HG03575 (cell line): ENCODE data around the gene XRCC4.
"Not testable (repeated sequence)": the region's sequence is repeated elsewhere in the genome, so short reads cannot be mapped to it uniquely, and the experiment has no call there.

Source experiments
- ATAC-seq: cut with Tn5 transposase; IDR thresholded peaks from one replicate; pipeline ENCODE4 v1.9.1; 2021; ENCODE audit not compliant: unreplicated experiment, insufficient number of reproducible peaks, low FRiP score; ENCODE audit errors: extremely low read depth

The XRCC4 gene

DNA sequence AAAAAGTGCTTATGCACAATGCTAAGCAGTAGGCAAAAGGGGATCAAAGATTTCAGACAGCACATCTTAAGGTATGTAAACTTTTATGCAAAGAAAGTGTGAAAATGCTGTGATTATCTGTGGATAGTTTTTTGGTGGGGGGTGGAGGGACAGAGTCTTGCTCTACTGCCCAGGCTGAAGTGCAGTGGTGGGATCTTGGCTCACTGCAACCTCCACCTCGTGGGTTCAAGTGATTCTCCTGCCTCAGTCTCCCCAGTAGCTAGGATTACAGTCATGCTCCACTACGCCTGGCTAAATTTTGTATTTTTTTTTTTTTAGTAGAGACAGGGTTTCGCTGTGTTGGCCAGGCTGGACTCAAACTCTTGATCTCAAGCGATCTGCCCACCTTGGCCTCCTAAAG, 10.0 kb upstream of the XRCC4 start:
- ATAC-seq = not testable (repeated sequence)

DNA sequence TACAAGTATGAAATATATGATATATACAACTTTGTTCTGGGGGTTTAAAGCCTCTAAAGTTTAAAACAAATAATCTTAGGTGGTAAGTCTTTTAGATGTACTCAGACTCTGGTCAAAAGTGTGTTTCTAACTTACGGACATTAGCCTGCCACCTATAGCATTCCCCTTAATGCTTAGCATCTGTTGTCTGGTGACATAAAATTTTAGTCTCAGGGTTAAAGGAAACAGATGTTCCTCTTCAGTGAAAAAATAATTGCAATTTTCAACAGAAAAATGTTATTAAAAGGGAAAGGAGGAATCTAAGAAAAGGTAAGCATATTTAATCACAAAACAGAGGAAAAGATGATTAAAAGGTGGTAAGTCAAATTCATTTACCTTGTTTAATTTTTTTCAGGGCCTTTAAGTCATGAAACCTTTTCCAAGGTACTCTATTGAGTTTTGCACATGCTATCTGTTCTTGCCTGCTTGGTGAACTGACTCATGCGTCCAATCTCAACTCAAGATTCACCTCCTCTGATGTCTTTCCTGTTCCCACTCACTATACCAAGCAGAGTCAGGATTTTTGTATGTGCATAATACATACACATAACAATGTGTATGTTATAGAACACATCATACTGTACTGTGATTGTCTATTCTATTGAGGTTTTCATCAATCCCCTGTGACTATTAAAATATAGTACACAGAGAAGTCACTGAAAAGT, 8.1 kb upstream of the XRCC4 start:
- no peak for ATAC-seq

DNA sequence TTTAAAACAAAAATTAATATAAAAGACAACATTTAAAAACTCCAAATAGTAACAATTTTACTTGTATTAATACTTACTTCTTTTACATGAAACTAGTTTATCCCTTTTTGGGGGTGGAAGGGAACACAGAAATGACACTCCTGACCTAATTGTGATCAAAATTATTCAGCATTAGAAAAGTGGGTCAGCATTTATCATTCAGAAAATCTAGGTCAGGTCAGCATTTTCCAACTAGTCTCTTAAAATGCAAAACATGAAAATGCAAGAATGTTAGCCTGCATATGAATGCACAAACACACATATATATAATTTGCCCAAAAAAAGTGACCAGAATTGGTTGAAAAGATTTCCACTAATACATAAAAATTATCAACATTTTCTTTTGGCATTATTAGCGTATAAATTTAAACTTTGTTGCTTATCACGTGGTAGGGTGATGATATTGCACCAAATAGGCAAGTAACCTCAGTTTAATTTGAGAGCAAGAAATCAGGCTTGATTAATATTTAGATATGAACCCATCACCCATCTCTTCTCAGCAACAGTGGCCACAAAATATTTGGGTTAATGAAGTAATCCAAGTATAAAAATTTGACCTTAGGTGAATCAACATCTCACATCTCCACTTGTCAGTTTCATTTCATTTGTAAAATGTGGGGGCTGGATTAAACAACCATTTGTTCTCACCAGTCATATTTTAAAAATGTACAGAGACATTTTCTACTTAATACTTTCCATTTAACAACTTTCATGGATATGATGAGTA, 5.9 kb upstream of the XRCC4 start:
- no peak for ATAC-seq

DNA sequence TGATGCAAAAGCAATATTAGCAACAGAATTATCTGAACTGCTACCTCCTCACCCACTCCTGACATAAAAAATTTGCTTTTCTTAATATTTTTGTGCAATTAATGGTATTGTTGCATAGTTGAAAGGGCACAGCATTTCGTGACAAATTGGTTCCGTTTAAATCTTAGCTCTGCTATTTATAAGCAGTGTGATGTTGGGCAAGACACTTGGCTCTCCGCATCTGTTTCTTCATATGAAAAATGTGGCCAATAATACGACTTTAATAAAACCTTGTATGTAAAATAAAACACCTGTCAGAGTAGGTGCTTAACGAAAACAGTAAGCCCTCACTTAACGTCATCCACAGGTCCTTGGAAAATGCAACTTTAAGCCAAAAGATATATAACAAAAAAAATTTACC, 4.4 kb upstream of the XRCC4 start:
- no peak for ATAC-seq

DNA sequence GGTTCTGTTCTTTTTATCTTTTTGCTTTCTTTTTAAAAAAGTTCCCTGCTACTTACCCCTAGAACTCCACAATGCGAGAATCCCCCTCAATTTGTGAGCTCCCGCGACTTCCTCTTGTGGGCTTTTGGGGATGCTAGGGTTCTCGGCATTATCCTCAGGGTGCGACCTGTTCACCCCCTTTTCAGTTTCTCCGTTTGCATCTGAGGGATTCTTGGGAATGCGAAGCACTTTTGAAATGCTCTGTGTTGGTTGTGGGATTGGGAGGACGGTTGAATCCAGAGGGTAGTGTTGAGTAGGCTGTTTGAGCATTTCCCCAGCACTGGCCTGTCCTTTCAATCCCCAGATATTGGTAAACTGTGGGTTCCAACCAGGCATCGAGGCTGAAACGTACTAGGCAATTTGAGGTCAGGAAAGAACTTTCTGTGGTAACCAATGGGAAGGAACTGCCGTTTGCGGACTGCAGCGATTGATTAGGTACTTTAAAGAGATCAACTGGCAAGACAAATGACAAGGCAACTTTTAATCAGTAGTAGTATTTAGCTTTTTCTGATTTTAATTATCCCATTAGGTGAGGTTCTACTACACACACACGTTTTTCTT, 415 bp downstream of the XRCC4 start:
- ATAC-seq = no peak

DNA sequence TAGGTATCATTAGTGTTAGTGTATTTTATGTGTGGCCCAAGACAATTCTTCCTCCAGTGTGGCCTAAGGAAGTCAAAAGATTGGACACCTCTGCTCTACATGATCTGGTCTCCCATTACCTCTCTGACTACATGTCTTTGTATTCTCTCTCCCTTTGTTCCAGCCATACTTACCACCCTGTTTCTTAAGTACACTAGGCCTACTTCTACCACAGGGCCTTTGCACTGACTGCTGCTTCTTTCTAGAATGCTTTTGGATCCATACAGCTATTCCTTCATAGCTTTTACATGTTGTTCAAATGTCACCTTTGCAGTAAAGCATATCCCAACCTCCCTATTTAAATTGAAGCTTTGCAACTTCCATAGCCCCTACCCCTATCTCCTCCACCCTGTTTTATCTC, 5.4 kb downstream of the XRCC4 start:
- ATAC-seq = no peak

DNA sequence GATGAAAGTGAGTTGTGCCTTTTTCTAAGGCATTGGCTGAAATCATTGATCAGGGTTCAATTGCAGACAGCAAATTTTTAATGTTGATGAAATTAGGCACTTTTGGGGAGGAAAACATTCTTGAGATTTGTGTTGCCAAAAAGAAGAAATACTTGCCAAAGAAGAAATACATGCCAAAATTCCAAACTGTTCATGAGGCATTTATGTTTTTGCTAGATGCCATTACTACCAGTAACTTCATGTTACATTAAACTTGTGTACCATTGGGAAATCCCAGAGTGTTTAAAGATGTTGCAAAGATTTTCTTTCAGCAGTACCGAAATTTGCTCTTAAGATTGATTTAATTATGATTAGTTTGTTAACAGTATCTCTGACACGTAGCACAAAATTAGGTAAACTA, 7.0 kb downstream of the XRCC4 start:
- ATAC-seq = no peak

DNA sequence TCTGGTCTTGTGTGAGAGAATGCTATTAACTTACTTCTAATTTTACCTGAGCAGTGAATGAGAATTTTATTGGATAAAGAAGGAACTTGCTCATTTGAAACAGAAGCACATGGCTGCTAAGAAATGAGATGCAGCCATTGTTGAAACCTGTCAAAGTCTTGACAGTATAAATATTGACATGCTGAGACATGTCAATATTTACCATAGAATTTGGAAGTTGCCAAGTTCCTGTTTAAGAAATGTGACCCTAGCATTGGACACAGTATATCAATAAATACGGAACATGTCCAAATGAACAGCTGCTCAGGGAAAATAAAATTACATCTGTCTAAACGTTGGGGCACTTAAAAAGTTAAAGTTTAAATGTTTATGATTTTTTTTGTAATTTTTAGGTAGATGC, 7.8 kb downstream of the XRCC4 start:
- ATAC-seq = no peak

DNA sequence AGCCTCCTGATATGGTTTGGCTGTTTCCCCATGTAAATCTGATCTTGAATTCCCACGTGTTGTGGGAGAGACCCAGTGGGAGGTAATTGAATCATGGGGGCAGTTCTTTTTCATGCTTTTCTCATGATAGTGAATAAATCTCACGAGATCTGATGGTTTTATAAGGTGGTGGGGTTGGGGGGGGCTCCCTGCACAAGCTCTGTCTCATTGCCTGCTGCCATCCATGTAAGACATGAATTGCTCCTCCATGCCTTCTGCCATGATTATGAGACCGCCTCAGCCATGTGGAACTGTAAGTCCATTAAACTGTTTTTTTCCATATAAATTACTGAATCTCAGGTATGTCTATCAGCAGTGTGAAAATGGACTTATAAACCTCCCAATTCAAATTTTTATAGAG, 12.8 kb downstream of the XRCC4 start:
- no peak for ATAC-seq

DNA sequence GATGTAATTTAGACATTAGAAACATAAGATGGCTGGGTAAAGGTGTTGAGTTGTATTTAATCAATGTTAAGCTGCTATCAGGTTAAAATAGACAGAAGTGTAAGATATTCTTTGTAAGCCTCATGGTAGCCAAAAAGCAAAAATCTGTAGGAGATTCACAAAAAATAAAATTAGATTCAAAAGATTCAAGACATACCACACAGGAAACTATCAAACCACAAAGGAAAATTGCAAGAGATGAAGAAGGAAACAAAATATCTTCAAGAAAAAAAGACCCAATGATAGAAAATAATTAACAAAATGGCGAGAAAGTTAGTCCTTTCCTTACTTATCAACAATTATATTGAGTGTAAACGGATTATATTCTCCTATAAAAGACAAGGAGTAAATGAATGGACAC, 15.3 kb downstream of the XRCC4 start:
- no peak for ATAC-seq

DNA sequence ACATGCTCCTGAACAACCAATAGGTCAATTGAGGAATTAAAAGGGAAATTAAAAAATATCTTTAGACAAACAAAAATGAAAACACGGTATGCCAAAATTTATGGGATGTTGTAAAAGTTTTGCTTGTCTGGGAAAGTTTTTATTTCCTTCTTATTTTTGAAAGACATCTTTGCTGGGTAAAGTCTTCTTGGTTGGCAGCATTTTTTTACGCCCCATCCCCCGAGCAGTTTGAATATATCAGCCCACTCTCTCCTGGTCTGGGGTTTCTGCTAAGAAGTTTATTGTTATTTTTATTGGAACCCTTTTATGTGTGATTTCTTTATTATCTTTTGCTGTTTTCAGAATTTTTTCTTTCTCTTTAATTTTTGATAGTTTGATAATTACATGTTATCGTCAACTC, 16.3 kb downstream of the XRCC4 start:
- no peak for ATAC-seq

DNA sequence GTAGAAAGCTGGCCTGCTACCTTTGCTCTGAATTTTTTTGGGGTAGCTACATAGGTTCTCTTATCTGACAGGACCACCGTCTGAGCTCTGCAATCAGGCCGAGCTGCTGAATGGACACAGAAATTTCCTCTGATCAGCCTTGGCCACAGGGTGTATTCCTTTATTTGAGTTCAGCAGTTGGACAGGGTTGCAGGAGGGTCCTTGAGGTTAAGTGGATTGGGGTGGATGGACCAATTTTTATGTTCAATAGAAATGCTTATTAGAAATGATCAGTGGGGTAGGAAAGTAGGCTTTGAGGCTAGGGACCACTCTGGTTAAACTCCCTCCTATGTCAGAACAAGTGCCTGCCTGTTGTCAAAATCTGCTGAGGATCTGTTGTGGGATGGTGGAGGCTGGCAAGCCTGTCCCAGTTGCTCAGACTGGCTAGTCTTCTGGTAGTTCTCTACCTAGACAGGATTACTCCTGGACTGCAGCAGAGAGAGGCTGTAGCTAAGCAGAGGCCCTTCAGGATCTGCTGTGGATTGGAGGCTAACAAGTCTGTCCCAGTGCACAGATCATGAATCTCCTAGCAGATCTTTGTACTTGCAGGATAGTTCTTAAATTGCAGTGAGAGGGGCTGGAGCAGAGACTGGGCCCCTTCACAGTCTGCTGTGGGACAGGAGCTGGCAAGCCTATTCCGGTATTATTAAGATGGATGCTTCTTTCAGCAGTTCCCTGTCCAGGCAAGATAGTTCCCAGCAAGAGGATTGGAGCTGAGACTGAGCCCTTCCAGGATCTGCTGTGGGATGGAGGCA, 18.0 kb downstream of the XRCC4 start:
- ATAC-seq = no peak

DNA sequence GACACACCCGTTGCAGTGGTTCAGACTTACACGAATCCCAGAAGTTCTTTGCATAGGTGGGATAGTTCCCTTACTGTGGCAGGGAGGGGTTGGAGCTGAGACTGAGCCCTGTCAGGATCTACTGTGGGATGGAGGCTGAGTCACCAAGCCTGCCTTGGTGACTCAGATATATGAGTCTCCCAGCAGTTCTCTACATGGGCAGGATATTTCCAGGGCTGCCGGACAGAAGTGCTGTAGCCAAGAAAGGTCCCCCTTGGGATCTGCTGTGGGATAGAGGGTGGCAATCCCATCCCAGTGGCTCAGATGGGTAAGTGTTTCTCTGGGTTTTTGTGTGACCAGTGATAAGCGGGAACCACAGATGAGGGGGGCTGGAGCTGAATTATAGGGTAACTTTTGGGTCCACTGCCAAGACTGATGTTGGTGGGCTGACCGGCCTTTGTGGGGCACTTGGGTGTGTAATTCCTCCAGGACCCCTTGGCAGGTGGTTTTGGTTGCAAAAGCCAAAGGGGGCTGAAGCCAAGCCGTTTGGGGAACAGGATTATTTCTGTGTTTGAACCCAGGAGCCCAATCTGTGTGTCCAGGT, 18.7 kb downstream of the XRCC4 start:
- ATAC-seq = no peak

DNA sequence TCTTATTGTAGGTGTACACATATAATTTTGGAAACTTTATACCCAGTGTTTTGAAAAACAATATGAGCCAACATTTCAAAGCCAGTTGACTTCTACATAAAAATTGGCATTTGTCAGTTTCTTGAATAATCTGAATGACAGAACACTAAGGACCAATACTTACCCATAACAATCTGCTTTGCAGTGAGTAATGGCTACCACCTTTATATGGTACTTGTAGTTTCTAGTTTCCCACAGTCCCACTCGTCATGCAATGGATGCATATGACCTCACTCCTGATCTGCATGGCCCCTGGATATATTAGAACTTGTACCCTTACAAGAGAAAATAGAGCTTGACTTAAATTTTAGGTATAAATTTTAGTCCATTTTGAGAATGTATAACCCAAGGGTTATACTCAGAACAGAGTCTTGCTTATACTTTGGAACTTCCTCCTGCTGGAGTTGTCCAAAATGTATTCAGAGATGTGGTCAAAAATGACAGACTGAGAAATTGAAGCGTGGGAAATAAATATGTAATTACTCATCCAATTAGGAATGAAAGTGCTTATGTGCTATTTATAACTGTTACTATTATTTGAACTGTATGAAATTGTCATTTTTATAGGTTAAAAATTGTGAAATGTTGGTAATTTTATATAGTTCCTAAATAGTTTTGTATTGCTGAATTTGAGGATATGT, 19.5 kb downstream of the XRCC4 start:
- no peak for ATAC-seq

DNA sequence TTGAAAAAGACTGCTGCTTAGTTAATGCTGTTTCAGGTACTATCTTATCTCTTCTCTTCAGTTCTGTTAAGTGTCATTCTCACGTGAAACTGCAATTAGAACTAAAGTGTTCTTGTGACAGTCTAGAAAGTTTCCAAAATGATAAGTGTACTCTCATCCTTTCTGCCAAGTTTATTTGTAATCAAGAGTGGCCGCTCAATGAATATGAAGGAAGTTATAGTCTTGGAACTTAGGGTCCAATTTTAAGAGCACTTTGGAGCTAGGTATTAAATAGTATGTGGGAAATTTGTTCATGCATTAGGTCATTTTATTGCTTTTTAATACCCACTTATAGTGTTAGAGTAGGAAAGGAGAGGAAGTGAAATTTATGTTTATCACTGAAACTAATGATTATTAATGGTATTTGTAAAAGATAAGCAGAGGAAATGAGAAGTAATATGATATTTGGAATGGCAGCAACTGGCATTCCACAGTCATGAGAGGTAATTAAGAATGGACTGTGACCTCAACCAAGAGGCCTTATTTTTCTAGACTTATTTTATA, 20.4 kb downstream of the XRCC4 start:
- ATAC-seq = no peak

DNA sequence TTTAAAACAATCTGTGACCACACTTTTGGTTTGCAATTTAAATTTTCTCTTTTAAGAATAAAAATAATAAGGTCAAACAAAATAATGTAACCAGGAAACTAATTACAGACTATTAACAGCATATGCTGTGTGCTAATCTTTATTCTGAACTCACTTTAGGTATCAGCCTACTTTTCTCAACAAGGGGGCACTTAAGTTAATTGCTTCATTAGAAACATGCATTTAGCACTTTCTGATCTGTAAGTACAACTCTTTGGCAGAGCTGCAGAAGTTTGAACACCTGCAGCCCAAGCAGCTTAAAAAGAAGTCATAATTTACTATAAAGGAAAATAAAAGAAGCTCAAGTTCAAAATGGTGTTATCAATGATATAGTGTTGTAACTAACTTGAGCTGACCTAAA, 21.7 kb downstream of the XRCC4 start:
- no peak for ATAC-seq

DNA sequence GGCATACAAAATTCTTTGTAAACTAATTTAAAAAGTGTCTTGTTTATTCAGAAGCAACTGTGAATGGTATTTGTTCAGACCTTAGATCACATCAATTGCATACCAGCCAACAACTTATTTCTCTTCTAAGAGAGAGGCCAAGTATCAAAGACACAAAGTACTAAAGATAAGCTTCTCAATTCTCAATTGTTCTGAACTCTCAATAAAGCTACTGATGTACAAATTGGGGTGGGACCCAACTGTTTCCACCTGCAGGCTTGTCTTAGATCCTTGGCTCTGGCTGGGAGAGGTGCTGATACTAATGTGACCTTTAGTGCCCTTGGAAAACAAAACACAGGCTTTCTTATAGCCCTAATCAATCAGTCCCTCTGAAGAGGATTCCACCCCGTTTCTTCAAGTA, 22.1 kb downstream of the XRCC4 start:
- ATAC-seq = no peak

DNA sequence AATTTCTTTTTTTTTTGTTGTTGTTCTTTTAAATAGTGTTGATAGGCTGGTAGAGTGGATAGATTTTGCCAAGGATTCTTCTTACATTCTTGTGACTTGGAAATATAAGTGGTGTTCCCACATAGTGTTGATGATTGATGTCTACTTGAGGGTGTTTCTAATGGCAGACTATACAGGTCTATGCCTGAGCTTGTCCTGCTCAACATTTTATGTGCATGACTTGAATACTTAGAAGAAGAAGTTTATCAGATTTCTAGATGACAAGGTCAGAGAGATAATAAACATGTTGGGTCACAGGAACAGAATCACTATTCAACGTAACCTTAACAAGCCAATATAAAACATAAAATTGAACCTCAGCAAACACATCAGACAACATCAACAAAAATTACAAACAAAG, 24.2 kb downstream of the XRCC4 start:
- ATAC-seq = no peak
